Measurements from ENCODE around the gene STK33.

The STK33 gene

DNA sequence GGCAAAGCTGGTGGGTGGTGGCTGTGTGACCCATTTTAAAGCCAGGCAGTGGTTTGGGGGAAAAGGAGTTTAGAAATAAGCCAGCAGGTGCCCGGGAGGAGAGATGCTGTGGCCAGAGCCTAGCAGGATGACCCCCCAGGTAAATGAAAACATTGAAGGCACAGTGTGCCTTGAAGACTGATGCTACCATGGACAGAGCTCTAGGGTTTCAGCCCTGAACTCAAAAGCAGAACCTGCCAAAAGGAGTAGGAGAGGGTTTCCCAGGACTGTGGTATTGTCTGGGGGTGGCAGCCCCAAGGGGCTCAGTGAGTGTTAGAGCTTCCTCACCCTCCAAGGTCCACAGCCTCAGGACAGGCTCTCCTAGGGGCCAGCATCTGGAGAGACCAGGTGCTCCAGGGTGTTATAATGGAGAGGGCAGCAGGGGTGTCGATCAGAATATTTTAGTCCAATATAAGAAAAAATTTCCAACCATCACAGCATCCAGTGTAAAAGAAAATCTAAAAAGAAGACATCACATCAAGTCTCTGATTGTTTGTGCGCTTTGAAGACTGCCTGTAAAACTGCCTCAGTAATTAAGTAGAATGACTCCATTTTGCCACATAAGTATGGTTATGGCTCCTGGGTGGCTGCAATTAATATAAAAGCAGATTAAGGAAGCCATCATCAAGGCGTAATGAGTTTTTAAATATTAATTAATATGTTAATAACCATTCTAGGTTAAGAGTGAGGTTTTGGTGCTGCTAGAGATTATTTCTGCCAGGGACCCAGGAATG is 241.7 kb downstream of the STK33 start:
- DNase-seq, result no peak

DNA sequence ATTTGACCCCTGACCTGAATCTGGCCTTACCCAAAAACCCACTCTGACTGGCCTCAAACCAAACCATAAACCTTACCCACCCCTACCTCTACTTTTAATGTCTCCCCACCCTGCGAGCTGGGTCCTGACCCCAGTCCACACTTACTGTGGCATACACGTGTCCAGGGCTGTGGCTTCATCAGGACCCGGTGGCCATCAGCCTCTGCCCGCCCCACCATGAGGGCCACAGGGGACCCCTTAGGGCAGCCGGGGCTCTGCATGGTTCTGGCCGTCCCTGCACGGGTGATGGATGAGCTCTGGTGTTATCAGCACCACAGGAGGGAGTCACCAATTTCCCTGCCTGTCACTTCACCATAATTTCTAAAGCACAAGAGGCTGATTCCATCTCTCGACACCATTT is 242.8 kb downstream of the STK33 start:
- DNase-seq, result no peak

DNA sequence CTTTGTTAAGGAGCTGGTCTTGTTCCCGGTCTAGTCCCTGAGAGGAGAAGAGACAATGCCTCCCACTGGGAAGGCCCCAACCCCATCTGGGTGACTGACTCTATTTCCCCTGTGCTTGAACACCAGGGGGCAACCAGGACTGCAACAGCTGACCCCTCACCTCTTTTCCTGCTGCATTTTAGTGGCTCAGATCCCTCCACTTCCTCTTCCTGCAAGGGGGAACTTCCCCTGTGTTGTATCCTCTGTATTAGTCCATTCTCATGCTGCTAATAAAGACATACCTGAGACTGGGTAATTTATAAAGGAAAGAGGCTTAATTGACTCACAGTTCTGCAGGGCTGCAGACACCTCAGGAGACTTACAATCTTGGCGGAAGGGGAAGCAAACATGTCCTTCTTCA is 246.1 kb downstream of the STK33 start:
- no peak for DNase-seq

DNA sequence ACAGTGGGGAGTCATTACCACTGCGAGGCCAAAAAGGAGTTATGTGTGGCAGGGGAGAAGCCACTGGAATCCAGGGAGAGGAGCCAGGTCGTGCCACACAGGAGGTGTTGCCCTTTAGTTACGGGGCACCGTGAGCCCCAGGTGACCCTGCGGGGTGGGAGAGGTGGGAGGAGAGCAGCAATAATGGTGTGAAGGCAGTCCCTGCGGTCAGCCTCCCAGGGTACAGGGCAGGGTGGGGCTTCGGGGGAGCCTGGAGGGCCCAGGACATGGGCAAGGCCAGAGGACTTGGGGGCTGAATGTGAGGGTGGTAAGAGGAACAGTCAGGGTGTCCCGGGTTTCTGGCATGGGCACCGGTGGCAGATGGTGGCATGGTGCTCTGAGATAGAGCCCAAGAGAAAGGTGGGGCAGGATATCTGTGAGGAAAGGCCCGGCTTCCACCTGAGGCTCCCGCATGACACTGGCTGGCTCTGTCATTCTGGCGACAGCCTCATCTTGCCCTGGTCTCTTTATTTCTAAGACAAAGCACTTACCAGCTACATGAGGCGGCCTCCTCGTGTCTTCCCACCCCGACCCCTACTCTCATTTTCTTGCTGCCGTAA is 247.8 kb downstream of the STK33 start:
- DNase-seq, result no peak

DNA sequence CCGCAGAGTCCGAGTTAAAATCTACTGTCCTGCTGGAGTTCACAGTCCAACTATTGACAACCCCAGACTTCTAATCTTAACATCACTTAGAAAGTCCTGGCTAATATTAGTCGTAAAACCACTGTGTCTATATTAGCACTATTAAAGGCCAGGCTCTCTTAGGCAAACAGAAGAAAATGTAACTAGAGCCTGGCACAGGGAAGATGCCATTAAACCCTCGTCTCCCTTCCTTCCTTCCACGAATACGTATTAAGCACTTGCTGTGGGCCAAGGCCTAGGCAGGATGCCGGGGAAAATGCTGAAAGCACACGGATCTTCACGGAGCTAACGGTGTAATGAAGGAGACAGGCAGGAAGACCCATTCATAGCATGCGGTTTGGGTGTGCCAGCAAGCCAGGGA is 248.8 kb downstream of the STK33 start:
- DNase-seq, result no peak

DNA sequence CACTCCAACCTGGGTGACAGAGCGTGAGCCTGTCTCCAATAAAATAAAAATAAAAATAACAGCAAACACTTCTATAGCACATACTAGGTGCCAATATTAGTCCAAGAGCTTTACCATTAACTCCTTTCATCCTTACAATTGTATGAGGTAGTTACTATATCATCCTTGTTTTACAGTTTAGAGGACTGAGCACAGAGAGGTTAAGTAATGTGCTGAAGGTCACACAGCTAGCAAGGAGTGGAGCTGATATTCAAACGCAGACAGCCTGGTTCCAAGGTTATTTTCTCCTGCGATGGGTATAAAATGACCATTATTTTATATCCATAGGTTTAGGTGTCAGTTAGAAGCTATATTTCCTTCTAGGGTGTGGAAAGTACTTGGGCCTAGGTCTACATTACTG is 249.7 kb downstream of the STK33 start:
- DNase-seq, result no peak

DNA sequence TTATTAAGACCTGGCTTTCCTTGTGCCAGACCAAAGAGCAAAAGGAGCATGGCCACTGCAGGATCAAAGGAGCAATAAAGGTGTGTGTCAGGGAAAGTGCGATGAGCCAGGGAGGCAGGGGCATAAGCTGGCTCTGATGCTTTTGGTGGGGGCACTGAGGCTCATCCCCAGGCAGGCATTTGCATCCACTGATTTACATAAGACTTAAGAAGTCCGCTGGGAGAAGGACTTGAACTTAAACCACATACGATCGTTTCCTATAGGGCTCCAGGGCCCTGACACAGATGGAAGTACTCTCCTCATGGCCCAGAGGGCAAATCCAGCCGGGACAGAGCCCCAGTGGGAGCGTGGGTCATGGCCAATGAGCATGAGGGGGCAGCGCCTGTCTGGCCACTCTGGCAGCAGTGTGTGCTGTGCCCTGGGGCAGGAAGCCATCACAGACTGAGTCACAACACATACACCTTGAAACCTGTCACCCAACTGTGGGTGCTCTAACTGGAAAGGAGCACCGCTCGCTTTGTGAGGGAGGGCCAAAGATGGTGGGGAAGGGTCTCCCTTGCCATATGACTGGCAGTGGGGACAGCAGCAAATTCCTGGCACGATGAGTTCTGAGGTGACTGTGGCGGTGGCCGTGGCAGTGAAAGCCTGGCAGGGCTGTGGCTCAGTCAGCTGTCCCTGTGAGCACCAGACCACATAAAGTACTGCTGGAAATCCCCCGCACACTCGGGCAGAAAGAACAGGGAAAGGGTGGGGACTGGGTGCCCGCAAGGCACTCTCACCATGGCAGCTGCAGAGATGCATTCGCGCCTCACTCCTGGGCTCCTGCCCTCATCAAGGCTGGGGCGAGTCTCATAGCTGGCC is 251.0 kb downstream of the STK33 start:
- DNase-seq, result no peak

DNA sequence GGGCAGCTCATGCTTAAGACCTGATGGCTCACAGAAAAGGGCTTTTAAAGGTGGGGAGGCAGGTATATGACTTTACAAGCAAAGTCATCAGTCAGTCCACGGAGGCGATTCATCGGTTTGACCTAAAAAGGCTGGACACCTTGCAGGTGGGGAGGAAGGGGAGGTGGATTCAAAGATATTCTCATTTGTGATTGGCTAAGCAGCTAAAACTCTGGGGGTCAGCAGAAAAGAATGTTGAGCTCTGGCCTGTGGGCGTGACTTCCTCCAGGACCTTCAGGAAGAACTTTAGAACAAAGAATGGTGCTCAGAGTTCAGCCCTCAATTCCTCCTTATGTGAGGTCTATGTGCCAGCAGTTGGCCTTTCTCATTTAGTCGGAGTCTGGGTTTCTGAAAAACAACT is 252.0 kb downstream of the STK33 start:
- no peak for DNase-seq
